ENCODE data around the gene C22orf42. TPM values are rescaled to one million over a fixed set of nuclear protein-coding genes. Genes with fewer than 3 reads are reported as not detected.

Gene C22orf42
- total RNA-seq, 1 experiment from 2014 or later: not detected

DNA sequence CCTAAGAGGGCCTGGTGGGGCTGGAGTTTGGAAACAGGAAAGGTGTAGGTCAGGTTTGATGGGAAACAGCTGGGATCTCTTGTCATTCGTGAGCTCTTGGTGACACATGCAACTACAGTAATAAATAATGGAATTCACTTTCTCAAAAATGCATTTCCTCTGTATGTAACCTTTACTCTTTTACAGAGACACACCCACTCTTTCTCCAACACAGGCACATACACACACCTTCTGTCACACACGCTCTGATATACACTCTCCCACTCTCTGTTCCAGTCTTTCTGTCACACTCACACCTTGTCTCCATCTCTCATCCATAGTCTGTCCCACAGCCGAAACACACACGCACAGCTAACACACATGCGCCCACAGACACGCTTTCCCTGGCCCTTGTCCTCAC, 6.6 kb upstream of the C22orf42 start:
- Histone ChIP-seq H3K56ac (ENCODE audit: insufficient read length, low read depth, low read length) (no peak overlapping the region), H2AK5ac (ENCODE audit: insufficient read length, low read length) (no peak overlapping the region), H3K27me3 (ENCODE audit: insufficient read depth, low read length) (no peaks in the 10 kb centered on the region), H2BK15ac (ENCODE audit: low read depth, low read length) (no peak overlapping the region; the same call in 1 of the 2 replicates), H3K18ac (ENCODE audit: insufficient read length, low read depth, low read length) (no peak overlapping the region), H2AFZ (ENCODE audit: low read length) (no peak overlapping the region), H3K27ac (ENCODE audit: insufficient read length, low read depth, low read length) (no peak overlapping the region), H3K4me2 (ENCODE audit: insufficient read depth, insufficient read length, low read length) (no peak overlapping the region), H4K5ac (ENCODE audit: insufficient read length, low read depth, low read length) (no peak overlapping the region), H3K9ac (ENCODE audit: extremely low read depth, insufficient read length, low read length) (no peak overlapping the region), H3K4me1 (ENCODE audit: insufficient read depth, low read length) (no peaks in the 10 kb centered on the region), H2BK20ac (ENCODE audit: low read depth, low read length, poor library complexity, severe bottlenecking) (no peak overlapping the region), H3K79me2 (ENCODE audit: insufficient read depth, low read length) (no peaks in the 10 kb centered on the region), H2BK5ac (ENCODE audit: insufficient read length, low read length) (no peak overlapping the region), H4K91ac (ENCODE audit: insufficient read length, low read depth, low read length) (no peak overlapping the region), H4K20me1 (ENCODE audit: control insufficient read depth, insufficient read depth, insufficient read length) (no peaks in the 10 kb centered on the region), H3K9me3 (ENCODE audit: control insufficient read depth, low read depth, low read length) (no peaks in the 10 kb centered on the region), H2BK120ac (ENCODE audit: low read depth, low read length, poor library complexity, severe bottlenecking) (no peak overlapping the region), H3K23me2 (ENCODE audit: insufficient read length, low read depth, low read length, poor library complexity, severe bottlenecking) (no peaks in the 10 kb centered on the region), H2BK12ac (ENCODE audit: insufficient read length, low read depth, low read length) (no peak overlapping the region), H3K4ac (ENCODE audit: low read depth, low read length) (no peak overlapping the region), H3T11ph (ENCODE audit: low read length) (no peak overlapping the region), H3K23ac (ENCODE audit: insufficient read length, low read depth, low read length) (no peak overlapping the region), H4K8ac (replicated peaks; ENCODE audit: insufficient read length, low read depth, low read length) (no peak overlapping the region), H3K14ac (ENCODE audit: insufficient read depth, low read length) (no peak overlapping the region), H3K79me1 (ENCODE audit: insufficient read depth, low read depth, low read length, poor library complexity, severe bottlenecking) (no peaks in the 10 kb centered on the region)
- Mint-ChIP-seq H3K4me1 (no peaks in the 10 kb centered on the region; a peak in 1 of 4 replicates), H3K9me3 (no peaks in the 10 kb centered on the region), H3K36me3 (ENCODE audit: insufficient read depth in 1 of 3, low read depth in 3 of 3) (no peaks in the 10 kb centered on the region), H3K27me3 (ENCODE audit: low read depth) (peaks cover 40% of the 10 kb centered on the region), H3K4me3 (no peak overlapping the region), H3K27ac (no peak overlapping the region)
- no peak for DNase-seq
- WGBS (ENCODE audit: extremely low coverage, insufficient read length, low lambda C conversion rate): no CpG with 5 or more reads among the region's 6 CpGs
- TF ChIP-seq, protein P1, sequence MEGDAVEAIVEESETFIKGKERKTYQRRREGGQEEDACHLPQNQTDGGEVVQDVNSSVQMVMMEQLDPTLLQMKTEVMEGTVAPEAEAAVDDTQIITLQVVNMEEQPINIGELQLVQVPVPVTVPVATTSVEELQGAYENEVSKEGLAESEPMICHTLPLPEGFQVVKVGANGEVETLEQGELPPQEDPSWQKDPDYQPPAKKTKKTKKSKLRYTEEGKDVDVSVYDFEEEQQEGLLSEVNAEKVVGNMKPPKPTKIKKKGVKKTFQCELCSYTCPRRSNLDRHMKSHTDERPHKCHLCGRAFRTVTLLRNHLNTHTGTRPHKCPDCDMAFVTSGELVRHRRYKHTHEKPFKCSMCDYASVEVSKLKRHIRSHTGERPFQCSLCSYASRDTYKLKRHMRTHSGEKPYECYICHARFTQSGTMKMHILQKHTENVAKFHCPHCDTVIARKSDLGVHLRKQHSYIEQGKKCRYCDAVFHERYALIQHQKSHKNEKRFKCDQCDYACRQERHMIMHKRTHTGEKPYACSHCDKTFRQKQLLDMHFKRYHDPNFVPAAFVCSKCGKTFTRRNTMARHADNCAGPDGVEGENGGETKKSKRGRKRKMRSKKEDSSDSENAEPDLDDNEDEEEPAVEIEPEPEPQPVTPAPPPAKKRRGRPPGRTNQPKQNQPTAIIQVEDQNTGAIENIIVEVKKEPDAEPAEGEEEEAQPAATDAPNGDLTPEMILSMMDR (conservative IDR thresholded peaks at IDR 0.05): no peak

Data from H9 (cell line).